Activated CD4-positive, alpha-beta memory T cell treated with anti-CD3 and anti-CD28 coated beads, Interleukin-2, amount 10 ng/mL, durations not matched to agents 7 days and 5 days (primary cell): Measurements from ENCODE around the gene ENTPD3. TPM values are rescaled to one million over a fixed set of nuclear protein-coding genes. Genes with fewer than 3 reads are reported as not detected.

Experiments used
- CTCF ChIA-PET: fragments of 350-600 bp; sonication (Branson Sonifier 250); formaldehyde crosslinking; loops from one replicate; lab custom pipeline; 2021; ENCODE audit warnings: antibody characterized with exemption, inconsistent platforms; lab: Charles Lee
- POLR2A ChIA-PET: fragments of 350-600 bp; sonication (Branson Sonifier 250); formaldehyde crosslinking; loops from one replicate; lab custom pipeline; 2021; ENCODE audit warnings: antibody characterized with exemption; lab: Charles Lee
- DNase-seq: peaks from one replicate; pipeline ENCODE4 v3.0.0-alpha.2; 2020
- H3K27ac Mint-ChIP-seq: one replicate; pipeline ENCODE4 v1.8.0; 2021; ENCODE audit warnings: mild to moderate bottlenecking, mixed read lengths
- H3K27me3 Mint-ChIP-seq: one replicate; pipeline ENCODE4 v1.8.0; 2021; ENCODE audit warnings: mixed read lengths
- H3K36me3 Mint-ChIP-seq: one replicate; pipeline ENCODE4 v1.8.0; 2021; ENCODE audit warnings: low read depth, mixed read lengths
- H3K4me1 Mint-ChIP-seq: one replicate; pipeline ENCODE4 v1.8.0; 2021; ENCODE audit warnings: mixed read lengths
- H3K4me3 Mint-ChIP-seq: one replicate; pipeline ENCODE4 v1.8.0; 2021; ENCODE audit warnings: mild to moderate bottlenecking, mixed read lengths
- H3K9me3 Mint-ChIP-seq: one replicate; pipeline ENCODE4 v1.8.0; 2021; ENCODE audit warnings: mixed read lengths
- total RNA-seq, 2 experiments: library from RNA; stranded (reverse); gene quantifications; one replicate each; pipeline ENCODE4 v1.2.3, GENCODE V29; 2021

Gene ENTPD3
- total RNA-seq, 2 experiments from 2014 or later: not detected

DNA sequence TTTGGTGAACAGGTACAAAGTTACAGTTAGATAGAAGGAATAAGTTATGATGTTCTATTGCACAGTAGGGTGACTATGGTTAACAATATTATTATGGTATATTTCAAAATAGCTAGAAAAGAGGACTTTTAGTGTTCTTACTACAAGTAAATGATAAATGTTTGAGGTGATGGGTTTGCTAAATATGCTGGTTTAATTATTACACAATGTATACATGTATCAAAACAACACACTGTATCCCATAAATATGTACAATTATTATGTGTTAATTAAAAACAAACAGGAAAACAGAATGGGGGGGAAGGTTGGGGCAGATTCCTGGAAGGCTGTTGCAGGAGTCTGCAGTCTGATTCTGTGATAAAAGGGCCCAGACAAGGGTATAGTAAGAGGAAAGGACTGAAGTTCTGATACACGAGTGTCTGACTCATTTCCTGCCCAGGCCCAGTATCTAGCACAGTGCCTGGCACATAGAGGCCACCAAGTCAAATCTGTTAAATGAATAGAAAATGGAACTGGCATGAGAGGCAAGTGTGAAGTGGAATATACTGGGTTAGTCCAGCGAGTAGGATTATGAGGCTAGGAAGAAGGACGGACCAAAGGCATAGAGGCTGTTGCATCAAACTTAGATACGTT is 7.2 kb upstream of the ENTPD3 start:
- H3K36me3 Mint-ChIP-seq: no peaks in the 10 kb centered on the region
- CTCF ChIA-PET: no interaction called here
- DNase-seq: no peak
- H3K27ac Mint-ChIP-seq: no peak overlapping the region
- no peak overlapping the region for H3K4me3 Mint-ChIP-seq
- peaks cover 6% of the 10 kb centered on the region for H3K9me3 Mint-ChIP-seq
- POLR2A ChIA-PET: no interaction called here
- peaks cover 10% of the 10 kb centered on the region for H3K27me3 Mint-ChIP-seq
- H3K4me1 Mint-ChIP-seq: peaks cover 13% of the 10 kb centered on the region

DNA sequence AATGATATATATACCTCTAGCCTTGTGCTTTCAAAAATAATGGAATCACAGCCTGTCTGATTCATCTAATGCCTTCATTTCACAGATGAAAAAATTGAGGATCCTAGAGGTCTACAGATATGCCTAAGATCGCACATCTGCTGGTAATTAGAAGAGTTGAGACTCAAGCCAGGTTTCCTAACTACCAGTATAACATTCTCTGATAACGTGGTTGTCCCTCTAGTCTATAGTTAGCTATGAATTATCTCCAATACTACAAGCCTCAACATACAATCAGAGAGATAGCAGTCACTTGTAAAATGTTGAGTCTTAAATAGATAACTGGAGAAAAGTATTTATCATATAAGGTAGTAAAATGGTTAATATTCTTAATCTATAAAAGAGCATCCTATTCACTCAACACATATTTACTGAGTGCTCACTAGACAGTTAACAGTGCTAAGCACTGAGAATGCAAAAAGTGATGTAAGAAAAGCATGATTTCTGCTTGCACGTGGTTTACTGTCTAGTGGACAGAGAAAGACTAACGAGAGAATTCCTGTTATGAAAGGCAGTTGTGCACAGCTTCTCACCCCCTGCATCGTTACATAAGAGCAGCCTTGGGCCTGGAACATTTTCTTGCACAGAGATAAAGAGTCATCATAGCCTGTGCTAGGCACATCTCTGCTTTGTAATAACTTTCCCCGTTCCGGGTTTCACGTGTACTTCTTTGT is 4.9 kb upstream of the ENTPD3 start:
- POLR2A ChIA-PET: no interaction called here
- peaks cover 10% of the 10 kb centered on the region for H3K27me3 Mint-ChIP-seq
- H3K4me1 Mint-ChIP-seq: peaks cover 19% of the 10 kb centered on the region
- H3K27ac Mint-ChIP-seq: no peak overlapping the region
- no peak overlapping the region for H3K4me3 Mint-ChIP-seq
- CTCF ChIA-PET: no interaction called here
- no peaks in the 10 kb centered on the region for H3K36me3 Mint-ChIP-seq
- H3K9me3 Mint-ChIP-seq: no peaks in the 10 kb centered on the region
- no peak for DNase-seq

DNA sequence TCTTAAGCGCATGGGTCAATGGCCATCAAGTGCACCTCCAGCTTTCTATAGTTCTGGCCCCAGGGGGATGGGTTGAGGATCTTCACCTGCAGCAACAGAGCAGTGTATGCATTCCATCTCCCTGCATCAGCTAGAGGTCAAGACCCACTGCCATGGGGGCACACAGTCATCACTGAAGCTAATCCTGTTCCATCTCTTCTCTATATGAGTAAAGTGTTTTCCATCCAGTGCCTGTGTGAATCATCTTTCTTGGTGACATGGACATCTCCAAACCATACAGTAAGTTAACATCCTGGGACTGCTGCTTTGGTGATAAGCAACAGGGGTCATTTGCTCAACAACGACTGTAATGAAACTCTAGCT is 4.4 kb upstream of the ENTPD3 start:
- H3K36me3 Mint-ChIP-seq: no peaks in the 10 kb centered on the region
- no peak for DNase-seq
- H3K4me1 Mint-ChIP-seq: peaks cover 20% of the 10 kb centered on the region
- ChIA-PET CTCF (no interaction called here), POLR2A (no interaction called here)
- no peak overlapping the region for H3K4me3 Mint-ChIP-seq
- H3K27ac Mint-ChIP-seq: no peak overlapping the region
- H3K27me3 Mint-ChIP-seq: peaks cover 15% of the 10 kb centered on the region
- no peaks in the 10 kb centered on the region for H3K9me3 Mint-ChIP-seq

GRCh38 chr3:40386213-40386612 is 771 bp upstream of the ENTPD3 start:
- peaks cover 34% of the 10 kb centered on the region for H3K27me3 Mint-ChIP-seq
- DNase-seq: no peak

DNA sequence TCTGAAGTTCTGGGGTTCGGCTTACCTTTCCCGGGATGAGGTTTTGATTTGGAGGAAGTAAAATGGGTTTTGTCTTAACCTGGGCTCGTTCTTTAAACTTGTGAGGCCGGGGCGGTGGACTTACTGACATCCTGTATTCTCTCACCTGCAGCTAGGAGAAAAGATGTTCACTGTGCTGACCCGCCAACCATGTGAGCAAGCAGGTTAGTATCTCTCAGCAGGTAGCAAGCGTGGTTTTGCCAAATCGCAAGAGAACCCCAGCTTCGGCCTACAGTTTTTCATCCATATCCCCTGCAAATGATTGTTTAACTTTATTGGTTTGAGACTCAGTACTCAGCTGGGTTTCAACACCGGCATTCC is 891 bp downstream of the ENTPD3 start:
- Mint-ChIP-seq H3K27ac (no peak overlapping the region), H3K4me1 (peaks cover 9% of the 10 kb centered on the region), H3K36me3 (no peaks in the 10 kb centered on the region), H3K4me3 (no peak overlapping the region), H3K27me3 (peaks cover 34% of the 10 kb centered on the region), H3K9me3 (no peaks in the 10 kb centered on the region)
- CTCF ChIA-PET: no interaction called here
- POLR2A ChIA-PET: interaction anchor here (1.0 to 1.7 kb wide), 2 partner anchors 65 to 69 kb away, joined by 4 to 5 read pairs; partner anchors contain the start of gene RPL14
- no peak for DNase-seq

More at GRCh38 chr3:40386213-40386612, 771 bp upstream of the ENTPD3 start:
- Mint-ChIP-seq H3K4me3 (no peak overlapping the region), H3K36me3 (no peaks in the 10 kb centered on the region), H3K9me3 (no peaks in the 10 kb centered on the region), H3K4me1 (peaks cover 9% of the 10 kb centered on the region), H3K27ac (no peak overlapping the region)
- POLR2A ChIA-PET: no interaction called here
- CTCF ChIA-PET: no interaction called here

- no peaks in the 10 kb centered on the region for H3K27me3 Mint-ChIP-seq
- no peaks in the 10 kb centered on the region for H3K36me3 Mint-ChIP-seq
- H3K27ac Mint-ChIP-seq: no peak overlapping the region
- no peak for DNase-seq
- H3K4me3 Mint-ChIP-seq: no peak overlapping the region
- ChIA-PET CTCF (no interaction called here), POLR2A (no interaction called here)
- no peaks in the 10 kb centered on the region for H3K4me1 Mint-ChIP-seq
- no peaks in the 10 kb centered on the region for H3K9me3 Mint-ChIP-seq
Observed at GRCh38 chr3:40396406-40396805, 9.4 kb downstream of the ENTPD3 start.

GRCh38 chr3:40397129-40397528 is 10.1 kb downstream of the ENTPD3 start:
- ChIA-PET POLR2A (no interaction called here), CTCF (no interaction called here)
- Mint-ChIP-seq H3K4me3 (no peak overlapping the region), H3K27me3 (no peaks in the 10 kb centered on the region), H3K27ac (no peak overlapping the region), H3K4me1 (no peaks in the 10 kb centered on the region), H3K36me3 (no peaks in the 10 kb centered on the region), H3K9me3 (no peaks in the 10 kb centered on the region)
- DNase-seq: no peak

DNA sequence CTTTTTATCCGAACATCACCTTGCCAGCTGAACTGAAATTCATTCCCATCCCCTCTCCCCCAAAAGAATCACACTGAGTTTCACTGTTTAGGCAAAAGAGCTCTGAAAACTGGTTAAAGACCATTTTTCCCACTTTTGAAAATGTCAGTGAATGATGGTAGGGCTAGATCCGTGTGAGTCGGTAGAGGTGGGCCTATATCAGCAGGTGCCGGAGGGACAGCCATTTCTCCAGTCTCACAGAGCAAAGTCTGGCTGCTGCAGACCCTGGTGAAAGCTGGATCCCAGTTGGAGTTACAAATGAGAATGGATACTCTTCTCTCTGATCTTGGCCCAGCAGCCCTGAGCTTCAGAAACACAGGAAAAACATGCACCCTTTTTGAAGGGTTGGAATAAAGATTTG is 10.9 kb downstream of the ENTPD3 start:
- H3K27ac Mint-ChIP-seq: no peak overlapping the region
- no peaks in the 10 kb centered on the region for H3K36me3 Mint-ChIP-seq
- H3K9me3 Mint-ChIP-seq: no peaks in the 10 kb centered on the region
- CTCF ChIA-PET: no interaction called here
- no peak for DNase-seq
- POLR2A ChIA-PET: no interaction called here
- no peak overlapping the region for H3K4me3 Mint-ChIP-seq
- no peaks in the 10 kb centered on the region for H3K4me1 Mint-ChIP-seq
- no peaks in the 10 kb centered on the region for H3K27me3 Mint-ChIP-seq

GRCh38 chr3:40398346-40398745 is 11.4 kb downstream of the ENTPD3 start:
- Mint-ChIP-seq H3K36me3 (no peaks in the 10 kb centered on the region), H3K27me3 (no peaks in the 10 kb centered on the region), H3K9me3 (no peaks in the 10 kb centered on the region), H3K4me3 (no peak overlapping the region), H3K27ac (no peak overlapping the region), H3K4me1 (no peaks in the 10 kb centered on the region)
- ChIA-PET POLR2A (no interaction called here), CTCF (no interaction called here)
- DNase-seq: no peak

DNA sequence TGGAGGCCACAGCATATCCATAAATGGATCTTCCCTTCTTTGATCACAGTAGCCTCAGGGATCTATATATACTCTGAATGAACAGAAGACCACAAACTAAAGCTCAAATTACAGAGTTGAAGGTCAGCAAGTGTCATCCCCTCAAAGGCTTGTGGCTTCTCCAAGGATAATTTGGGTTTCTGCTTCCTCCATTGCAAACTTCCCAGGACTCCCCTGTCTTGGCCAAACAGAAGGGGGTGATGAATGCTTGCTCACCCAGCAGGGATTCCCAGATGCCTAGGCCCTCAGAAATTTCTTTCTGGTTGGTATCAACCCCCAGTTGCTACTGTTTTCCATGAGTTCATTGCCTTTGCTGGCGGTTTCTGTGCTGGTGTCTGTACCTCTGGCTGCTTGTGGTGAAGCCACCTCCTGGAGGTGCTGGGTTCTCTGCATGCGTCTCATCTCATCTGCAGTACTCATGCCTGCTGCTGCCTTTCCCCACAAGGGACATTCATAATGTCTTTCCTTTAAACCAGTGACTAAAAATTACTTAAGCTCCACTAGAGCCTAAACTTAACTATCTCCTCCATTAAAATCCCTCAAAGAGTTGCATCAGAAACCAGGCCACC is 17.7 kb downstream of the ENTPD3 start:
- ChIA-PET POLR2A (no interaction called here), CTCF (interaction anchor here (0.7 kb wide), 1 partner anchor 137 kb away, joined by 3 read pairs; no protein-coding TSS in a partner anchor)
- DNase-seq: no peak
- Mint-ChIP-seq H3K4me3 (no peak overlapping the region), H3K4me1 (no peaks in the 10 kb centered on the region), H3K36me3 (no peaks in the 10 kb centered on the region), H3K27ac (no peak overlapping the region), H3K27me3 (no peaks in the 10 kb centered on the region), H3K9me3 (no peaks in the 10 kb centered on the region)

DNA sequence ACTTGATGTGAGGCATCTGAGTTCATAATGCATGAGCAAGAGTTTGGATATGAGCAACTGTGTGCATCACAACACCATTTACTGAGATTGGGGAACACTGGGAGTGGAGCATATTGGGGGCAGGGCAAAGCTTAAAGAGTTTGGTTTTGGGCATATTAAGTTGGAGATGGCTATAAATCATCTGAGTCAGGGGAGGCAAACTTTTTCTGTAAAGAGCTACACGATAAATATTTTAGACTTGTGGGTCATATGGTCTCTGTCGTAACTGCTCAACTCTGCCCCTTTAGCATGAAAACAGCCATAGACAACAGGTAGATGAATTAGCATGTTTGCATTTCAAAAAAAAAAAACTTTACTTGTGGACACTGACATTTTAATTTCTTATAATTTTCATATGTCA is 20.0 kb downstream of the ENTPD3 start:
- Mint-ChIP-seq H3K4me3 (no peak overlapping the region), H3K36me3 (no peaks in the 10 kb centered on the region), H3K27me3 (peaks cover 2% of the 10 kb centered on the region), H3K27ac (no peak overlapping the region), H3K9me3 (no peaks in the 10 kb centered on the region), H3K4me1 (no peaks in the 10 kb centered on the region)
- ChIA-PET CTCF (no interaction called here), POLR2A (interaction anchor here (0.8 kb wide), 1 partner anchor 11 kb away, joined by 4 read pairs; no protein-coding TSS in a partner anchor)
- no peak for DNase-seq

DNA sequence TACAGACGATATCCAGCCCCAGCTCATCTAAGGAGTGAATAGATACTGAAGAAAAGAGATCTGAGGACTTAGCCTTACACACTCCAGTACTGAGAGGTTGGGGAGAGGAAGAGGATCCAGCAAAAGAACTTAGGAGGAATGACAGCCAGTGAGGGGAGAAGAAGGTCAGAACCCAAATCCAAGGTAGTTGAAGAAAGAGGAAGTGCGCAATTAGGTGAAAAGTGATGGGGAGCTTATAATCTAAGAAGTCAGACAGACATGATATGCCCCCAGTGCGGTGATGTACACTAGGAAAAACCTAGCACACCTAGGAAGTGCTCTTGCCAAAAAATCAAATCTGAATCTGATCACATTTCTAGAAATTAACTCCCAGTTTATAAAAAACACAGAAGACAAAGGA is 20.6 kb downstream of the ENTPD3 start:
- H3K36me3 Mint-ChIP-seq: no peaks in the 10 kb centered on the region
- CTCF ChIA-PET: no interaction called here
- DNase-seq: no peak
- H3K9me3 Mint-ChIP-seq: no peaks in the 10 kb centered on the region
- H3K4me3 Mint-ChIP-seq: no peak overlapping the region
- H3K27ac Mint-ChIP-seq: no peak overlapping the region
- peaks cover 2% of the 10 kb centered on the region for H3K27me3 Mint-ChIP-seq
- POLR2A ChIA-PET: interaction anchor here (0.8 kb wide), 1 partner anchor 12 kb away, joined by 4 read pairs; no protein-coding TSS in a partner anchor
- no peaks in the 10 kb centered on the region for H3K4me1 Mint-ChIP-seq

DNA sequence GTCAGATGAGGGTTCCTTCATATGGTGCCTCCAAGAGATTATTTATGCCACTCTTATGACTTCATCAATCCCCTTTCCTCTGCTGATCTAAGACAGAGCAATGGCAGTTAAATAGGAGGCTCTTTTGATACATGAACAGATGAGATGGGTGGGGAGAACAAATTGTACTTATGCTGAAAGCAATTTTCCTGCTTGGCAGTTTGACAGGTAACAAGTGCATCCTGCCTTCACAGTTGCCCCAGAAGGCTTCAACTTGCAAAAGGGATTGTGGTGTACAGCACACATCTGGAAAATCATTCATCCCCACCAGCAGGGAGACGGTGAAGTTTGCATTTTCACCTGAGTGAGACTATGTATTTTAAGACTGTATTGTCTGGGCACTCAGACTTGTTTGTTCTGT is 27.3 kb downstream of the ENTPD3 start:
- no peak for DNase-seq
- ChIA-PET CTCF (no interaction called here), POLR2A (no interaction called here)
- no peak overlapping the region for H3K4me3 Mint-ChIP-seq
- H3K27me3 Mint-ChIP-seq: peaks cover 8% of the 10 kb centered on the region
- H3K36me3 Mint-ChIP-seq: no peaks in the 10 kb centered on the region
- H3K9me3 Mint-ChIP-seq: no peaks in the 10 kb centered on the region
- H3K4me1 Mint-ChIP-seq: no peaks in the 10 kb centered on the region
- no peak overlapping the region for H3K27ac Mint-ChIP-seq
